Body of pancreas (tissue), 4 donors: ENCODE measurements around the gene PRRC2B. TPM values are rescaled to one million over a fixed set of nuclear protein-coding genes. Genes with fewer than 3 reads are reported as not detected.

Source experiments
- ATAC-seq: fragments of 150-250 bp; one replicate; pipeline ENCODE4 v1.9.1; 2016
- DNase-seq, 4 donors: peaks; one replicate each; pipeline ENCODE4 v3.0.0-alpha.2; 2019
- H3K27ac ChIP-seq, 4 donors: fragments of 200-600 bp; sonication (generic); 1 replicate in 3 of 4; 2 replicates in 1 of 4; pipeline versions ENCODE4 v1.5.1 to v1.6.1; 2016 to 2019; ENCODE audit warnings: mild to moderate bottlenecking in 1 of 4, mixed read lengths in 1 of 4, moderate library complexity in 1 of 4
- H3K27me3 ChIP-seq, 2 donors: fragments of 200-600 bp; sonication (generic); one replicate each; pipeline ENCODE4 v1.6.0; 2016; ENCODE audit warnings: mild to moderate bottlenecking in 1 of 2
- H3K36me3 ChIP-seq, 2 donors: fragments of 200-600 bp; sonication (generic); replicated peaks in 1 of 2; 2 replicates each; pipeline ENCODE4 v1.5.1; 2016; ENCODE audit warnings: low read depth in 2 of 2; ENCODE audit not compliant: insufficient read depth in 1 of 2
- H3K4me1 ChIP-seq: fragments of 200-600 bp; sonication (generic); one replicate; pipeline ENCODE4 v1.6.0; 2016
- H3K4me3 ChIP-seq, 2 donors: fragments of 200-600 bp; sonication (generic); 1 replicate in 1 of 2; 2 replicates in 1 of 2; pipeline ENCODE4 v1.5.1; 2016 to 2019
- H3K9me3 ChIP-seq, 3 donors: fragments of 200-600 bp; sonication (generic); 1 replicate in 2 of 3; 2 replicates in 1 of 3; pipeline ENCODE4 v1.5.1; 2016
- POLR2A ChIP-seq, 3 donors: fragments of 450-650 bp; IDR thresholded peaks; one replicate each; pipeline ENCODE4 v1.6.1; 2016; ENCODE audit warnings: antibody characterized with exemption in 3 of 3, mild to moderate bottlenecking in 2 of 3
- WGBS, 2 donors: methylation state at CpG; one replicate each; pipeline ENCODE4 v1.1.5; 2017; 5-methylcytosine and 5-hydroxymethylcytosine counted together
- intact Hi-C: fragments of 100-400 bp; cut with DNase I; formaldehyde crosslinking; loops from one replicate; pipeline ENCODE4 v1.15.1; 2023
- total RNA-seq, 2 donors: library from RNA; depleted of rRNA; stranded (reverse); fragments of >200 nt; gene quantifications; one replicate each; pipeline ENCODE4 v1.1.0, GENCODE V29; 2016
- TF ChIP-seq, protein P1 (sequence below), 7 experiments: fragments of 450-650 bp in 4 of 7; fragments of 200-600 bp in 3 of 7; sonication (generic) in 3 of 7; IDR thresholded peaks; one replicate each; pipeline ENCODE4 v1.5.1; 2016 to 2019; ENCODE audit warnings: antibody characterized with exemption in 7 of 7

Gene PRRC2B
- total RNA-seq, 2 donors from 2014 or later = 78.3 to 177 TPM

DNA sequence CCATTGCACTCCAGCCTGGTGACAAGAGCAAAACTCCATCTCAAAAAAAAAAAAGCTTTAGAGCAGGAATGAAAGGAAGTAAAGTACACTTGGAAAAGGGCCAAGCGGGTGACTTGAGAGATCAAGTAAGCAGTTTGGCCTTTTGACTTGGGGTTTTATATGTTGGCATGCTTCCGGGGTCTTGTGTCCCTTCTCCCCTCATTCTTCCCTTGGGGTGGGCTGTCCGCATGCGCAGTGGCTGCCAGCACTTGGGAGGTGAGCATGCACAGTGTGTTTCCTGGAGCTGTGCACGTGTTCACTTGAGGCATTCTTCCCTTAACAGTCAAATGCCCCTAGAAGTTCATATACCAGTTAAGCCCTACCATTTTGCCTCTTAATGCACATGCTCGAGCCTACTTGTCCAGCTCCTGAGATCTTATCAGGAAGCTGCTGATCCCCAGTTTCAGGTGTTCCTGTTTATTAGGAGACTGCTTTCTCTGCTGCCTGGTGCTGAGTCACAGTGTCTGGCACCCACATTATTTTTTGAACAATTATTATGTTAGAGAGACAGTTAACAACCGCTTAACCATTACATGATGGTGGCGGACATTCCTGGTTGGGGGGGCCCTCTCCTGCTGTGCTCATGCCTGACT is 32.6 kb upstream of the PRRC2B start:
- intact Hi-C loops = no loop called here
- Histone ChIP-seq H3K27ac (peak overlapping the region in 3 of 4 donors; percentile 36 to 57 (median 40)), H3K9me3 (no peaks in the 10 kb centered on the region), H3K4me3 (no peak overlapping the region), H3K36me3 (no peaks in the 10 kb centered on the region), H3K27me3 (no peaks in the 10 kb centered on the region), H3K4me1 (peaks cover 7% of the 10 kb centered on the region)
- DNase-seq (peak in 3 of 4 donors; percentile 29 to 60 (median 40)), ATAC-seq (peak; percentile 52)
- TF ChIP-seq POLR2A (IDR thresholded peaks at IDR 0.05) = no peak
- TF ChIP-seq, protein P1, sequence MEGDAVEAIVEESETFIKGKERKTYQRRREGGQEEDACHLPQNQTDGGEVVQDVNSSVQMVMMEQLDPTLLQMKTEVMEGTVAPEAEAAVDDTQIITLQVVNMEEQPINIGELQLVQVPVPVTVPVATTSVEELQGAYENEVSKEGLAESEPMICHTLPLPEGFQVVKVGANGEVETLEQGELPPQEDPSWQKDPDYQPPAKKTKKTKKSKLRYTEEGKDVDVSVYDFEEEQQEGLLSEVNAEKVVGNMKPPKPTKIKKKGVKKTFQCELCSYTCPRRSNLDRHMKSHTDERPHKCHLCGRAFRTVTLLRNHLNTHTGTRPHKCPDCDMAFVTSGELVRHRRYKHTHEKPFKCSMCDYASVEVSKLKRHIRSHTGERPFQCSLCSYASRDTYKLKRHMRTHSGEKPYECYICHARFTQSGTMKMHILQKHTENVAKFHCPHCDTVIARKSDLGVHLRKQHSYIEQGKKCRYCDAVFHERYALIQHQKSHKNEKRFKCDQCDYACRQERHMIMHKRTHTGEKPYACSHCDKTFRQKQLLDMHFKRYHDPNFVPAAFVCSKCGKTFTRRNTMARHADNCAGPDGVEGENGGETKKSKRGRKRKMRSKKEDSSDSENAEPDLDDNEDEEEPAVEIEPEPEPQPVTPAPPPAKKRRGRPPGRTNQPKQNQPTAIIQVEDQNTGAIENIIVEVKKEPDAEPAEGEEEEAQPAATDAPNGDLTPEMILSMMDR (IDR thresholded peaks at IDR 0.05) = no peak
- 51% methylated on average over 8 of the region's 8 CpGs for WGBS, 2 donors

- H3K9me3 ChIP-seq = no peaks in the 10 kb centered on the region
- DNase-seq (no peak), ATAC-seq (no peak)
- H3K27ac ChIP-seq = no peak overlapping the region
- H3K27me3 ChIP-seq = no peaks in the 10 kb centered on the region
- 79 to 92% methylated on average over 1 of the region's 1 CpG for WGBS, 2 donors
- intact Hi-C loops = no loop called here
- TF ChIP-seq, protein P1 (IDR thresholded peaks at IDR 0.05) = no peak
- TF ChIP-seq POLR2A (IDR thresholded peaks at IDR 0.05) = no peak
- H3K4me1 ChIP-seq = peaks cover 14% of the 10 kb centered on the region
- H3K4me3 ChIP-seq = no peak overlapping the region
- H3K36me3 ChIP-seq = no peaks in the 10 kb centered on the region
These were observed 28.3 kb upstream of the PRRC2B start for GRCh38 chr9:131365546-131365945.

- DNase-seq = peak; percentile 46 to 72 (median 54)
- peak overlapping the region in 2 of 4 donors; percentile 33 to 39 for H3K27ac ChIP-seq
- H3K4me1 ChIP-seq = peaks cover 7% of the 10 kb centered on the region
- intact Hi-C loops = no loop called here
- peak; percentile 78 for ATAC-seq
- 22 to 32% methylated on average over 6 of the region's 6 CpGs for WGBS, 2 donors
- no peaks in the 10 kb centered on the region for H3K27me3 ChIP-seq
- H3K36me3 ChIP-seq = no peaks in the 10 kb centered on the region
- no peak overlapping the region for H3K4me3 ChIP-seq
- no peaks in the 10 kb centered on the region for H3K9me3 ChIP-seq
- TF ChIP-seq, protein P1 (IDR thresholded peaks at IDR 0.05) = peak in 5 of 7 experiments; percentile 16 to 67 (median 50)
- TF ChIP-seq POLR2A (IDR thresholded peaks at IDR 0.05) = no peak
These were observed 27.0 kb upstream of the PRRC2B start for GRCh38 chr9:131366761-131367401.

DNA sequence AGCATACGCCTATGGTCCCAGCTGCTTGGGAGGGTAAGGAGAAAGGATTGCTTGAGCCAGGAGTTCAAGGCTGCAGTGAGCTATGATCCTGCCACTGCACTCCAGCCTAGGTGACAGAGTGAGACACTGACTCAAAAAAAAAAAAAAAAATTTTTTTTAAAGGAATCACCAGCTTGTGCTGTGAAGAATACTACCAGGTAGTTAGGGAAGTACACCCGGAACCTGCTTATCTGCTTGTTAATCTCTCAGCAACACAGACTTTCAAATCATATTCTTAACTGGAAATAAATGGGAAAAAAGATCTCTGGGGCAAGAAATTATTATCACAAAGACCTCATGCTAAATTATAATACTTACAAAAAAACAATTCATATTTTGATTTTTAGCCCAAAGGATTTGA is 26.4 kb upstream of the PRRC2B start:
- ATAC-seq = no peak
- no peaks in the 10 kb centered on the region for H3K27me3 ChIP-seq
- no peak for DNase-seq
- 52 to 59% methylated on average over 2 of the region's 2 CpGs for WGBS, 2 donors
- no peak overlapping the region for H3K4me3 ChIP-seq
- TF ChIP-seq, protein P1 (IDR thresholded peaks at IDR 0.05) = no peak
- no peak for TF ChIP-seq POLR2A (IDR thresholded peaks at IDR 0.05)
- intact Hi-C loops = no loop called here
- H3K9me3 ChIP-seq = no peaks in the 10 kb centered on the region
- H3K27ac ChIP-seq = peak overlapping the region in 1 of 4 donors; percentile 39
- H3K36me3 ChIP-seq = no peaks in the 10 kb centered on the region
- H3K4me1 ChIP-seq = peaks cover 8% of the 10 kb centered on the region
